MV-4-11 (cell line): Measurements from ENCODE around the gene TARDBP.
"Not testable (repeated sequence)": the region's sequence is repeated elsewhere in the genome, so short reads cannot be mapped to it uniquely, and the experiment has no call there.

ENCODE experiments used
- DNase-seq: peaks from one replicate; lab custom pipeline; 2025; lab: John Stamatoyannopoulos, UW

Gene TARDBP

DNA sequence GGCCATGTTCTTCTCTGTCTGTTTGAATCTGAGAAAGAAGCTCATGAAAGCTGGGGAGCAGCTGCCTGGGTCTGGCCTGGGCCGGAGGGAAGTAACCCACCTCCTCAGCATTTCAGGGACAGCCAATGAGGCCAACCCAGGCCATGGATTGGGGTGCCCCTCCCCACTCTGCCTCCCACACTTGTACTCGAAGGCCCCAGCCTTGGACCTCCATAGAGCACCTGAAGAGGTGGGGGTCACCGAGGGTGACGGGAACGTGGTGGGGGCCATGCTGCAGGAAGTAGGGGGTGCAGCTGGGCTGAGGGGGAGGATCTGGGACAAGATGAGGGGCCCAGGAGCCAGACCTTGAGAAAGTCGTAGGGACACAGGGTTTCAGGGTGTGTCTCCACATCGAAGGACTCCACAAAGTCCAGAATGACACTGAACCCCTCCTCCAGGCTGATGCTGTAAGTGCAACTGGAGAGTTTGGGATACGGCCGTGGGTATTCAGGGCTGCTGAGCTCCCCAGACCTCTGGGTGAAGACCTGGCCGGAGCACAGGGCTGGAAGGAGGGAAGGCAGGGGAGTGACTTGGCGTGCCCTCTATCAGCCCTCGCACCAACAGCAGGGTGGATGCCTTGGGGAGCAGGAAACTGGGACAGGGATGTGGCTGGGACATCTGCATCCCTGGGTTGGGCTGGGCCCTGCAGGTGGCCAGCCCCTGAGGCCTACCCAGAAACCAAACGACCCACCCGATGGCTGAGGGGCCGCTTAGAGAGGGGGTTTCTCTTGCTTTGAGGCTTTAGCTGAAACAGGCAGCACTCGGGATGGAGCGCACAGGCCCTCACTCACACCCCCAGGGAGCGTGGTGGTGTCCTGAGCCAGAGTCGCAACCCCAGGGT lies 30.8 kb downstream of the TARDBP start:
- DNase-seq = no peak

DNA sequence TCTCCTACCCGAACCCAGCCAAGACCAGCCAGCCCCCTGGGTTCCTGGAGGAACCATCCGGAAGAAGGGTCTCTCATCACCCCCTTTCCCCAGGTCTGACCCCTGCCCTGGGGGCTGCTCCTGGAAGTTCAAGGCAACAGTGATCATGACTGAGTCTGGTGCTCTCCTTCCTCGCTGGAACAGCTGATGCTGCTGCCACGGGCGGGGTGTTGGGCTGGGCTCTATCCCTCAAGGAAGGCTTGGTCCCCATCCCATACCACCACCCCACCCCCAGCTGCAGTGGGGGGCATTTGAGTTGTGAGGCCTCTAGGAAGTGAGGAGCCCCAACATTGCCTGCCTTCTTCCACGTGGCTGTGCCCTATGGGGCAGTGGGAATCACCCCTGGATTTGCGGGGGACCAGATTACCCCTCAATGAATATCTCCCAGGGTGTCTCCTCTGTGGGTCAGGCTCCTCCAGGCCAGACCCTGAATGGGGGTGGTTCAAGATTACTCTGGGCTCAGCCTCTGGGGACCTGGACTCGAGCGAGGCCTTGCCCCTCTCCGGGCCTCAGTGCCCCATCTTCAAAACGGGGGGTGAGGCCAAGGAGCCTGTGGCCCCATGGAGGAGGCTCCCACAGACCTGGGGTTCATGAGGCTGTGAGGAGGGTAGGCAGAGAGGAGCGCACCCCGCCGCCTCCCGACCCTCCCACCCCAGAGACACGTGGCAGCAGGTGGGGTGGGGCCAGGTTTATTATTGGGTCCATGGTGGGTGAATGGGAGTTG lies 31.8 kb downstream of the TARDBP start:
- DNase-seq = no peak

DNA sequence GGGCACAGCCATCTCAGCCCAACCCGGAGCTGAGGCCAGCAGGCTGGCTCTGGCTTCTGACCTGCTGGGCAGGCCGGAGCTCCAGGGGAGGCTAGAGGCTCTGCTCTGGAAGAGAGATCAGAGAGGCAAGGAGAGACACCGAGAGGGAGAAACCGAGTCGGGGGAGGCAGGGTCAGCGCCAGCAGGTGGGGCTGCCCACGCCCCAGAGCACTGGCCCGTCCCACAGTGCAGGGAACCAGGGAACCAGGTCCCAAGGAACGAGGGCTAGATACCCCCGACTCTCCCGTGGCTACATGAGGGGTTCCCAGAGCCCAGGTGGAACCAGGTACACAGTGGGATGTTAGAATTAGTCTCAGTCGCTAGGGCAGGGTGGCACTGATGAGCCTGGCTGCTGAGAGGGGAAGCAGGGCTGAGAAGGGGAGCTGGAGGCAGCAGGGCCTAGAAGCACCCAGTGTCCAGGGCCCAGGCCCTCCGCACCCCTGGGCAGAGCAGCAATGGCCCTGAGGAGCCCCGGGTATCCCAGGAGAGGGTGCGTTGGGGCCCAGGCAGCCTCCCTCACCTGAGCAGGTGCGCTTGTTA lies 32.5 kb downstream of the TARDBP start:
- DNase-seq = no peak

DNA sequence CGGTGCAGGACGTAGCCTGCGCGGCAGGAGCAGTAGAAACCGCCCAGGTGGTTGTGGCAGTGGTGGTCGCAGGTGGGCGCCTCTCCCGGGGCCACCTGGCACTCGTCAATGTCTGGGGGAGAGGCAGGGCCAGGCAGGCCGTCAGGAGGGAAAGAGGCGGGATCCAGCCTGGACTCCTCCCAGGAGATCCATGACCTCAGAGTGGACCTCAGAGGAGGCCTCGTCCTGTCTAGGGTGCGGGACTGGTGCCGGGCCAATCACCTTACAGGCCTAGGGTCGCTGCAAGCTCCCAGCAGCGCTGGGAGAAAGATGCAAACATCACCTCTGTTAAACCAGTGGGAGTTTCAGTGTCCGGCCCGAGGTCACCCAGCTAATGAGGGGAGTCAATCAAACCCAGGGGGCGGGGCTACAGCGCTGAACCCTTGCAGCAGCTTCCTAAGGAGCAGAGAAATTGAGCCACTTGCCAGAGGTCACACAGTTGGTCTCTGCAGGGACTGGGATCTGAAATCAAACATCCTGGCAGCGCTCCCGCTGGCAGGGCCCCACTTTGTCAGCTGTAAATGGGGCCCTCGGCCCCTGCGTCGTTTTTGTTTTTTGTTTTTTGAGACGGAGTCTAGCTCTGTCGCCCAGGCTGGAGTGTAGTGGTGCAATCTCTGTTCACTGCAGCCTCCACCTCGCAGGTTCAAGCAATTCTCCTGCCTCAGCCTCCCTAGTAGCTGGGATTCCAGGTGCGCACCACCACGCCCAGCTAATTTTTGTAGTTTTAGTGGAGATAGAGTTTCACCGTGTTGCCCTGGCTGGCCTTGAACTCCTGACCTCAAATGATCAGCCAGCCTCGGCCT lies 33.2 kb downstream of the TARDBP start:
- no peak for DNase-seq

DNA sequence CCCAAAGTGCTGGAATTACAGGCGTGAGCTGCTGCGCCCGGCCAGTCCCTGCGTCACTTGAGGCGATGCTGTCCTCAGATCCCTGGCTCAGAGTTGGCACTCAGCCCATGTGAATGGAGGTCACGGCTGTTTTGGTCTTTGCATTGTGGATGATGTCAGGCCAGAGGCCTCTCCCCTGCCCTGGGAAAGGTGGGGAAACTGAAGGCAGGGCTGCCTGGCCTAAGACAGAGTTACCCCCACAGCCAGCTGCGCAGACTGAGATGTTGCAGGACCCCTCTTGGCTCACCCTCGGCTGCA lies 33.8 kb downstream of the TARDBP start:
- no peak for DNase-seq

DNA sequence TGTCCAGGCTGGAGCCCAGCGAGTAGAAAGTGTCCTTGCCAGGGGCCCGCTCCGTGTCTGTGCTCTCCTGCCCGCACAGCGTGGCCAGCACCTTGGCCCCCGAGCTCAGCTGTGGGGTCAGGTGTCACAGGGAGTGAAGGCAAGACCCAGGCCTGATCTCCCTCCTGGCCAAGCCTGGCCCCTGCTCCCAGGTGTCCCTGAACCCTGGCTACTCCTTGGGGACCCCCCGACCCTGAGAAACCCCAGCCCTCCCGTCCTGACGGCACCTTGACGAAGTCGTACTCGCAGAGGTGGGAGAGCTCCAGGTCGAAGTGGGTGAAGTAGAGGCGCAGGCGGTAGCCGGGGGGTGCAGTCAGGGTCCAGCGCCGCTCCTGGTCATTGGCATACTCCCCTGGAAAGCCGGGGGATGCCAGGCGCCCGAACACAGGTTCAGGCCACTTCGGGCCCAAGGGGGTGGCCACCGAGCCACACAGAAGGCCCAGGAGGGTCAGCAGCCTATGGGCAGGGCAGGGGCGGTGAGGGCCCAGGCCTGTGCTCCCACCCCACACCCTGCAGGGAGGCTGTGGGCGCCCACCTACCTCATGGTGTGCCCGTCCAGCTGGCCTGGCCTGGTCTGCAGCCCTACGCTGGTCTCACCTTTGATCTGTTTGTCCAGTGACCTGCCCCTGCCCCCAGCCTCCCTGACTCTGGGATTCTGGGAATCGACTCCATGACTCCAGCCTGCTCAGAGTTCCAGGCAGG lies 34.3 kb downstream of the TARDBP start, which contains the start of gene MASP2:
MASP2 (minus strand) TSS at position 615 of the 741 bp plus-strand sequence; CDS start at position 583, 32 bp downstream.
- no peak for DNase-seq

DNA sequence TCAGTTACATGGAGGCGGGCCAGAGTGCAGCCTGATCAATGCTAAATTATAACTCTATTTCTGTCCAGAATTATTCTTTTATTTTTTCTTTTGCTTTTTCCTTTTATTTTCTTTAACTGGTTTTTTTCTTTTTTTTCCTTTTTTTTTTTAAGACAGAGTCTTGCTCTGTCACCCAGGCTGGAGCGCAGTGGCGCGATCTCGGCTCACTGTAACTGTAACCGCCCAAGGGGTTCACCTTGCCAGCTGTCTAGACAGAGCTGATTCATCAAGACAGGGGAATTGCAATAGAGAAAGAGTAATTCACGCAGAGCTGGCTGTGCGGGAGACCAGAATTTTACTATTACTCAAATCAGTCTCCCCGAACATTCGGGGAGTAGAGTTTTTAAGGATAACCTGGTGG lies 38.7 kb downstream of the TARDBP start:
- DNase-seq = not testable (repeated sequence)

DNA sequence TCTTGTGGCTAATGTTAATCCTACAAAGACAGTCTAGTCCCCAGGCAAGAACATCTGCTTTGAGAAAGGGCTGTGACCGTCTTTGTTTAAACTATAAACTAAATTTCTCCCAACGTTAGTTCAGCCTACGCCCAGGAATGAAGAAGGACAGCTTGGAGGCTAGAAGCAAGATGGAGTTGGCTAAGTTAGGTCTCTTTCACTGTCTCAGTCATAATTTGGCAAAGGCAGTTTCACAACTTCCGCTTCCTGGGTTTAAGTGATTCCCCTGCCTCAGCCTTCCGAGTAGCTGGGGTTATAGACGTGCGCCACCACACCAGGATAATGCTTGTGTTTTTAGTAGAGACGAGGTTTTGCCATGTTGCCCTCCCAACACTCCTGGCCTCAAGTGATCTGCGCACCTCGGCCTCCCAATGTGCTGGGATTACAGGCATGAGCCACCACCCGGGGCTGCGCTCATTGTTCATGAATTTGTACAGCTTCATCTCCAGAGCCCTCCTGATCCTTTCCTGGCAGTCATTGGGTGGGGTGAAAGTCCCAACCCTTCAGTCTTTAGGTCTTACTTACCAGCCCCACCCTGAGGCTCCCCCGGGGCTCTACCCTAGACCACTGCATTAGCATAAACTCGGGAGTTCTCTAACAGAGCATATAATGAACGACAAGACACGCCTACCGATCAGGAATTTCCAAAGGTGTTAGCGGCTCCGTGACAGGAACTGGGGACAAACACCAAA lies 39.5 kb downstream of the TARDBP start:
- DNase-seq = peak; percentile 91

DNA sequence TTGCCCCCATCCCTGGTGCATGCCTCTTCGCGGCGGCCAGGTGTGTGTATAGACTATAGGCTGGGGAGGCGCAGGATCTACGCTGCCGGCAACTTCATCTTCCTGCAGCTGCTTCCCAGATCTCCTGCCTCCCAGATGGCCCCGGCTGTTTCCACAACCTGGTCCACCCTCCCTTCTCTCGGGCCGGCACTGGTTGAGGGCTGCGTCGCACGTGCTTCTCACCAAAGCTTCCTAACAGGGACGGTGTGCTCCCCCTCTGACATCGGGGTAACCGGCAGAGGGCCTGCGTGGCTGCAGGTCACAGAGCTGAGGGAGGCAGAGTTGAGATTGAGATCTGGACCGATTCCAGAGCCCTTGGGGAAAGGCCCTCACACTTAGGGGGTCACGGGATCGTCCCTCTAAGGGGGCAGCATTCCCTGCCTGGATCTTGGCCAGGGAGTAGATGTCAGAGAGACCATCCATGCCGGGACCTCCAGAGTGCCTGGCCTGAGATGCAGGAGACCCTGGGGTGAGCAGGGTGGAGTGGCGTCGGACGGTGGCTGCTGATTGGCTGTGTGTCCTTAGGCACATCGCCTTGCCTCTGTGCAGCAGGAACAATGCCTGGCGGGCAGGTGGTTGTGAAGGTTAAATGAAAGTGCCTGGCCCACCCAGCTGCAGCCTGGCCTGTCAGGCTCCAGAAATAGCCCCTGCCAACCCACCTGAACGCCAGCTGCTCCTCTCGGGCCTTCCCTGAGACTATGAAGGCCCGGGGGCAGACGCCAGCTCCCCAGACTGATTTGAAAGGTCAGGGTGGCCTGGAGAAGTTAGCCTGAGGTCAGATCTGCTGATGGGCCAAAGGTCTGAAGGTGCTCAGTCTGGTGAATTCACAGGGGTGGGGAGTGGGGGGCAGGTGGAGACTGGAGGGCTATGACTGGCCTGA lies 40.6 kb downstream of the TARDBP start:
- no peak for DNase-seq

DNA sequence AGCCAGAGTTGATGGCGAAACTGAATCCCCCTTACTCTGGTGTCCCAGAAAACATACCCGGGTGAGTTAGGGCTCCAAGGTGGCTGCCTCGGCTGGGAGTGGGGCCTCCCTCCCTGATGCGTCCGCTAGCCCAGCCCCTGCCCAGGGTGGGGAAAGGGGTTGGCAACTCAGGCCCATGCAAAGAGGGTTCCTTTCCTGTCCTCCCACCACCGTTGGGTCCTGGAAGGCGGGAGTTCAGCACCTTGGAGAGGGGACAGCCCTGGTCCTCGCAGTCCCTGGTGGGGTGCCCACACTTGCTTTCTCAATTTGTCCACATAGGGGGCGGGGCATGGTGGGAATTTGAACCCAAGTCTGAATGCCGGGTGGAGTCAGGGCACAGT lies 41.3 kb downstream of the TARDBP start:
- peak; percentile 28 for DNase-seq

DNA sequence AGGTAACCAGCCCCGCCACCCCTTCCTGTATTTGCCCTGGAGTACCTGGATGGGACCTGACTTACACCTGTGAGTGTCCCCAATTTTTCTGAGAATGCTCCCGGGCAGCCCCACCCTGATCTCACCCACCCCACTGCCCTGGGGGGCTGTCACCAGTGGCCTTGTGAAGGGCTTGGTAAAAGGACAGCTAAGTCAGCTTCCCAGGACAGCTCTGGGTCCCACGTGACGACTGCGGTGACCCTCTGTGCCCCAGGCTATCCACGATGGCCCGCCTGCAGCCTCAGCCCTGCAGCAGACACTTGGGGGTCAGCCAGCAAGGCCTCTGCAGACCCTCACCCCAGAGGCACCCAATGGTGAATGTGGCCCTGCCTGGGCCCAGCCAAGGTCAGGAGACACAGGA lies 41.7 kb downstream of the TARDBP start:
- no peak for DNase-seq

DNA sequence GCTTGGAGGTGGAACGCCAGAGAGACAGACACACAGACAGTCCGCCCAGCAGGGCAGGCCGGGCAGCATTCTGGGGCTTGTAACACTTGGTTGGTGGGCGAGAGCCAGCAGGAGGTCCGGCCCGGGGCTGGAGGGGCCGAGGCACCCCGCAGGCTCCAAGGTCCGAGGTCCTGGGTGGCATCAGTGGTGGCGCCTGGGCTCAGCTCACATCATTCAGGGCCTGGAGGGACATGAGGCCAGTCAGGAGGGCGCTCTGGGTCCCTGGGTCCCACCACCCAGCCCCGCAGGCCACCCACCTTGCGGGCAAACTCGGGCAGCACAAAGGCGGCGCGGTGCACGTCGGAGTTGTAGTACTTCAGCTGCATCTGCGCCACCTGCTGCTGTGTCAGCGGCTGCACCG lies 42.2 kb downstream of the TARDBP start:
- no peak for DNase-seq

DNA sequence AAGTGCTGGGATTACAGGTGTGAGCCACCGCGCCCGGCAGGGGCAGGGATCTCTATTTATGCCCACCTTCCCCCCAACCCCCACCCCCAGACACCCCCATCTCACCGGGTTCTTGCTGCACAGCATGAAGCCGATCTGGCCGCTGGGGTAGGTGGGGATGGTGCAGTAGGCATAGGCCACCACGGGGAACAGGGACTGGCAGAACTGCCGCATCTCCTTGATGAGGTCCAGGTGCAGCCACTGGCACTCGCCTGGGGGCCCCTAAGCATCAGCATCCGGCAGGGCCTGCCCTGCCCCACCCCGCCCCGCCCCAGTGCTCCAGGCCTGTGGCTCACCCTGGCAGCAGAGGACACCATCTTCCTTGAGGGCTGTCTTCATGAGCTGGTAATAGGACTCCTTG lies 43.2 kb downstream of the TARDBP start:
- DNase-seq = no peak

DNA sequence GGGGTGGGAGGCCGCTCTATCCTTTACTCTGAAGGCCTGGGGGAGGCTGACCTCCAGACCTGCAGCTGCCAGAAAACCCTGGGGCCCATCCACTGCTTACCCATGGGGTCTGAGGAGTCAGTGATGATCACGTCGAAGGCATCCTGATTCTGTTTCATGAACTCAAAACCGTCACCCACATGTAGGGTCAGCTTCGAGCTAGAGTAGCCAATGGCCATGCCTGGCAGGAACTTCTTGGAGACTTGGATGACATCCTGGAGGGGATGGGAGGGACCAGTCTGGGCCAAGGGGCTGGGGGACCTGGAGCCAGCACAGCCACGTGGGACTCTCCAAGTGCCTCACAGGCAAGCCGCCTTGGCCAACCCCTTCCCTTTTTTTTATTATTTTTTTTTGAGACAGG lies 44.0 kb downstream of the TARDBP start:
- no peak for DNase-seq

DNA sequence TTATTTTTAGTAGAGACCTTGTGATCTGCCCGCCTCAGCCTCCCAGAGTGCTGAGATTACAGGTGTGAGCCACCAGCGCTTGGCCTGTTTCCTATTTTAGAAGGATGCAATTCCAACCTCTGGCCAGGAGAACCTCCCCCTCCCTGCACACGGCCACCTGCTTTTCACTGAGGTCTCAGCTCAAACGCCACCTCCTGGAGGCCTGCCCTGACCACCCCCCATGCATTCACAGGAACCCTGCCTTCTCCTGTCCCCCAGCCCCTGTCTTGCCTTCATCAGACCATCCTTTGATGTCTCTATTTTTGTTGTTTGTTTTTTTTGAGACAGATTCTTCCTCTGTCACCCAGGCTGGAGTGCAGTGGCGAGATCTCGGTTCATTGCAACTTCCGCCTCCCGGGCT lies 45.0 kb downstream of the TARDBP start:
- DNase-seq = no peak

DNA sequence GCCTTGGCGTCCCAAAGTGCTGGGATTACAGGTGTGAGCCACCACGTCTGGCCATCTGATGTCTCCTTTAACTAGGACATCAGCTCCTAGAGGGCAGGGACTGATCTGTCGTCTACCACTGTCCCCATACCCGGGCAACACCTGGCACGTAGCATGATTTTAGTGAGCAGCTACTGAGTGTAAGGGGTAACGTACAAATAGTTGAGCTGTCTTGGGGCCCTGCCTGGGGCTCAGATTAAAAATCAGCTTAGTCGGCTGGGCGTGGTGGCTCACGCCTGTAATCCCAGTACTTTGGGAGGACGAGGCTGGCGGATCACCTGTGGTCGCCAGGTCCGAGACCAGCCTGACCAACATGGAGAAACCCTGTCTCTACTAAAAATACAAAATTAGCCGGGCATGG lies 45.6 kb downstream of the TARDBP start:
- no peak for DNase-seq

DNA sequence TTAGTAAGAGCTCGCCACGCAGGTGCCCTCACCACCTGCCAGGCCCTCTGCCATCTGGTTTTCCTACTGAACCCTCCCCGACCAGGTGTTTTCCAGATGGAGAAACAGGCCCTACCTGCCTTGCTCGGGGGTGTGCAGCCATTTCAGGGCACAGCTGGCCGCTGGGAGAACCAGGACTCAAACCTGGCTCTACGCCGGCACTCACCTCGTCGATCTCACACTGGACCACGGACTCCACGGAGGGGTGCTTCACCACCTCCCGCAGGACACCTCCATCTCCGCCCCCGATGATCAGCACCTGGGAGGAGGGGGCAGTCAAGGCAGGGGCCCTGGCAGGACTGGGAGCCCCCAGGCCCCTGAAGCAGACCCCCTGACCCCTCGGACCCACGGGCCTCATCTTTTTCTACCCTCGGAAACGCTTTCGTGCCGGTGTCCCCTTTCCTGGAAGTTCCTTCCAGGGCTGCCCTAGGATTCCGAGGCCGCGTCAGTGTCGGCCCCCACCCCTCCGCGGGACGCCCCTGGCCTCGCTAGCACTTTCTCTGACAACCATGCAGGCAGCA lies 46.2 kb downstream of the TARDBP start:
- DNase-seq = no peak

DNA sequence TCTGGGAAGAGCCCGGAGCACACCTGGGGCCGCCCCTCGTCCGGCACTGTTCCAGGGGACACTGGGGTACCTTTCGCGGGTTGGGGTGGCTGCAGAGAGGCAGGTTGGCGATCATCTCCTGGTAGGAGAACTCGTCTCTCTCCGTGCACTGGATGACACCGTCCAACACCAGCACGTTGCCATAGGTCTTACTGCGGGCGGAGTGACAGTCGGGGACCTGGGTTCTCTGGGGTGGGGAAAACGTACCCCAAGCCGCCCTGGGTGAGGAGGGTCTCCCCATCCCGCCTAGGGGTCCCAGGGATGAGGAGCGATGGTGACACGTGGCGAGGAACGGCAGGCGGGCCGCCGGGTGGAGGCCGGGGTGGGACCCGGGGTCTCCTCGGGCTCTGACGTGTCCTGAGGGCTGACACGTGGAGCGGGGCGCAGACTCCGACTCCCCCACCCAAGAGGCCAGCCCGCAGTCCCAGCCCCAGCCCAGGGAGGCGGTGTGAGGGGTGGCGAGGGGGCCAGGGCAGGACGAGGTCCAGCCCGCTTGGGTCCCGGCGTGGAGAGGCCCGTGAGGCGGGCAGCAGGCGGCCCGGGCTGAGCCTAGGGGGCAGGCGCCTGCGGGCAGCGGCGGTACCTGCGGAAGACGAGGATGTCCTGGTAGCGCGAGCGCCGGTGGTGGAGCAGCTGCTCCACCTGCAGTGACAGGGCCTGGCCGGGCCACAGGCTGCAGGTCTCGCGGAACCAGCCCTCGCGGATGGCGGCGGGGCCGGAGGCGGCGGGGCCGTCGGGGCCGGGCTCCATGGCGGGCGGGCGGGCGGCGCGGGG lies 46.9 kb downstream of the TARDBP start:
- DNase-seq = no peak
